ENCODE results near the gene FREM3. TPM values are rescaled to one million over a fixed set of nuclear protein-coding genes. Genes with fewer than 3 reads are reported as not detected.
"Not testable (repeated sequence)": the region's sequence is repeated elsewhere in the genome, so short reads cannot be mapped to it uniquely, and the experiment has no call there.

FREM3 gene
- total RNA-seq, 1 experiment from 2014 or later, result not detected

DNA sequence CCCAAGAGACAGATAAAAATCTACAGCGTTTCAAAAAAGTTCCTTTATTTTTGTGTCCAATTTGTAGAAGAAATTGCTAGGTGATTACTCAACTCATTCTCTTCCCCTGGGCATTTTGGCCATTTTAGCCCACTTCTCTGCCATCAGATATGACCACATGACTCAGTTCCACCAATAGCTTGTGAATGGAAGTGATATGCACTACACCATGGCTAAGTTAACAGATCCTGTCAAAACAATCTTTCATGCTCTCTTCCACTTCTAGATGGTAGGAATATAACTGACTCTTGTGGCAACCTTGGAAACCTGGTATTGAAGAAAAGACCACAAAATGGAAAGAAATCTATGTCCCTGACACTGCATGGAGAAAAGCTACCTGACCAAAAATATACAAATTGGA is 26.2 kb upstream of the FREM3 start:
- Histone ChIP-seq H3K36me3 (ENCODE audit: low read depth, low read length) (no peaks in the 10 kb centered on the region), H3K4me1 (ENCODE audit: insufficient read depth, low read length) (no peaks in the 10 kb centered on the region), H2AFZ (ENCODE audit: low read length) (no peak overlapping the region), H4K20me1 (ENCODE audit: low read length) (no peaks in the 10 kb centered on the region), H3F3A (ENCODE audit: low read length, unreplicated experiment) (no peaks in the 10 kb centered on the region), H3K4me2 (ENCODE audit: low read length) (no peak overlapping the region), H3K9ac (ENCODE audit: low read length) (no peak overlapping the region), H3K27me3 (ENCODE audit: low read length) (0 out of 2 replicates have a peak, but pooled peaks cover 3% of the 10 kb centered on the region), H3K27ac (ENCODE audit: low read length) (no peak overlapping the region), H3K79me2 (ENCODE audit: low read length) (no peaks in the 10 kb centered on the region), H3K9me3 (ENCODE audit: low read length) (no peaks in the 10 kb centered on the region), H3K9me2 (replicated peaks; ENCODE audit: low read length) (no peaks in the 10 kb centered on the region), H3K4me3 (ENCODE audit: low read length) (no peak overlapping the region)
- ChIA-PET CTCF (no interaction called here), POLR2A (ENCODE audit: unreplicated experiment) (no interaction called here)
- TF ChIP-seq EZH2 (IDR thresholded peaks at IDR 0.05; ENCODE audit: low read length, unreplicated experiment) (no peak), EZH2phosphoT487 (IDR thresholded peaks at IDR 0.05; ENCODE audit: borderline replicate concordance, low read length) (no peak)
- TF ChIP-seq, protein P1, sequence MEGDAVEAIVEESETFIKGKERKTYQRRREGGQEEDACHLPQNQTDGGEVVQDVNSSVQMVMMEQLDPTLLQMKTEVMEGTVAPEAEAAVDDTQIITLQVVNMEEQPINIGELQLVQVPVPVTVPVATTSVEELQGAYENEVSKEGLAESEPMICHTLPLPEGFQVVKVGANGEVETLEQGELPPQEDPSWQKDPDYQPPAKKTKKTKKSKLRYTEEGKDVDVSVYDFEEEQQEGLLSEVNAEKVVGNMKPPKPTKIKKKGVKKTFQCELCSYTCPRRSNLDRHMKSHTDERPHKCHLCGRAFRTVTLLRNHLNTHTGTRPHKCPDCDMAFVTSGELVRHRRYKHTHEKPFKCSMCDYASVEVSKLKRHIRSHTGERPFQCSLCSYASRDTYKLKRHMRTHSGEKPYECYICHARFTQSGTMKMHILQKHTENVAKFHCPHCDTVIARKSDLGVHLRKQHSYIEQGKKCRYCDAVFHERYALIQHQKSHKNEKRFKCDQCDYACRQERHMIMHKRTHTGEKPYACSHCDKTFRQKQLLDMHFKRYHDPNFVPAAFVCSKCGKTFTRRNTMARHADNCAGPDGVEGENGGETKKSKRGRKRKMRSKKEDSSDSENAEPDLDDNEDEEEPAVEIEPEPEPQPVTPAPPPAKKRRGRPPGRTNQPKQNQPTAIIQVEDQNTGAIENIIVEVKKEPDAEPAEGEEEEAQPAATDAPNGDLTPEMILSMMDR (conservative IDR thresholded peaks at IDR 0.05; ENCODE audit: low read depth, low read length), result no peak
- no TSS peak for BruUV-seq (replicated peaks)
- no peak for ATAC-seq
- intact Hi-C loops (cut with micrococcal nuclease), result no loop called here
- no peak for DNase-seq

DNA sequence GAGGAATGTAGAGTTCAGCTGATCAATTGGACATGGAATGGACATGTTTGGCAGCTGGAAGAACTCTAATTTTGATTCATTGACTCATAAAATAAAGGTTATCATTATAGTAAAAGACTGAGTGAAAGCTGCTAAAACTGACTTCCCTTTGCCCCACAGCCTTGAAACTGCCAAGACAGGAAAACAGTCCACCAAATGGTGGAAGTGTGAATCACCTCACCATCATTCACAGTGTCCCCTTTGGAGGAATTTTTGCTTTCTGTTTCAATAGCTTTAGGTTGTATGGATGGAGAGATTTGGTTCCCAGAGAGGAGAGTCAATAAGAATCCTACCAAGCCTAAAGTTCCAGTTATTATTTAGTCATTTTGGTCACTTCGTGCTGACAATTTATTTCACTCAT is 20.8 kb upstream of the FREM3 start:
- no peak overlapping the region for H3K27ac ChIP-seq (ENCODE audit: low read length)
- no peaks in the 10 kb centered on the region for H3K9me3 ChIP-seq (ENCODE audit: low read length)
- ATAC-seq, result no peak
- H3K9ac ChIP-seq (ENCODE audit: low read length), result no peak overlapping the region
- no peaks in the 10 kb centered on the region for H3K27me3 ChIP-seq (ENCODE audit: low read length)
- intact Hi-C loops (cut with micrococcal nuclease), result no loop called here
- DNase-seq, result no peak
- BruUV-seq (replicated peaks), result no TSS peak
- no peaks in the 10 kb centered on the region for H3K4me1 ChIP-seq (ENCODE audit: insufficient read depth, low read length)
- H3K4me3 ChIP-seq (ENCODE audit: low read length), result no peak overlapping the region
- TF ChIP-seq, protein P1 (conservative IDR thresholded peaks at IDR 0.05; ENCODE audit: low read depth, low read length), result no peak
- TF ChIP-seq EZH2phosphoT487 (IDR thresholded peaks at IDR 0.05; ENCODE audit: borderline replicate concordance, low read length), result no peak
- ChIA-PET POLR2A (ENCODE audit: unreplicated experiment) (no interaction called here), CTCF (no interaction called here)
- H3F3A ChIP-seq (ENCODE audit: low read length, unreplicated experiment), result no peaks in the 10 kb centered on the region
- H3K36me3 ChIP-seq (ENCODE audit: low read depth, low read length), result no peaks in the 10 kb centered on the region
- no peaks in the 10 kb centered on the region for H3K9me2 ChIP-seq (replicated peaks; ENCODE audit: low read length)
- H4K20me1 ChIP-seq (ENCODE audit: low read length), result no peaks in the 10 kb centered on the region
- no peaks in the 10 kb centered on the region for H3K79me2 ChIP-seq (ENCODE audit: low read length)
- no peak overlapping the region for H3K4me2 ChIP-seq (ENCODE audit: low read length)
- H2AFZ ChIP-seq (ENCODE audit: low read length), result no peak overlapping the region

DNA sequence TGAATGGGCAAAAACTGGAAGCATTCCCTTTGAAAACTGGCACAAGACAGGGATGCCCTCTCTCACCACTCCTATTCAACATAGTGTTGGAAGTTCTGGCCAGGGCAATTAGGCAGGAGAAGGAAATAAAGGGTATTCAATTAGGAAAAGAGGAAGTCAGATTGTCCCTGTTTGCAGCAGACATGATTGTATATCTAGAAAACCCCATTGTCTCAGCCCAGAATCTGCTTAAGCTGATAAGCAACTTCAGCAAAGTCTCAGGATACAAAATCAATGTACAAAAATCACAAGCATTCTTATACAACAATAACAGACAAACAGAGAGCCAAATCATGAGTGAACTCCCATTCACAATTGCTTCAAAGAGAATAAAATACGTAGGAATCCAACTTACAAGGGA is 18.3 kb upstream of the FREM3 start:
- H3K27ac ChIP-seq (ENCODE audit: low read length); CTCF ChIA-PET; H3K9me3 ChIP-seq (ENCODE audit: low read length); H3K79me2 ChIP-seq (ENCODE audit: low read length); H3K4me1 ChIP-seq (ENCODE audit: insufficient read depth, low read length); intact Hi-C loops (cut with micrococcal nuclease); H3K9ac ChIP-seq (ENCODE audit: low read length); H3K4me3 ChIP-seq (ENCODE audit: low read length); ATAC-seq; H3F3A ChIP-seq (ENCODE audit: low read length, unreplicated experiment); H3K27me3 ChIP-seq (ENCODE audit: low read length); H3K4me2 ChIP-seq (ENCODE audit: low read length); POLR2A ChIA-PET (ENCODE audit: unreplicated experiment); BruUV-seq (replicated peaks); DNase-seq; H3K9me2 ChIP-seq (replicated peaks; ENCODE audit: low read length); H2AFZ ChIP-seq (ENCODE audit: low read length); H4K20me1 ChIP-seq (ENCODE audit: low read length); H3K36me3 ChIP-seq (ENCODE audit: low read depth, low read length): not testable (repeated sequence)
